ENCODE measurements around the gene ADD1.

DNA sequence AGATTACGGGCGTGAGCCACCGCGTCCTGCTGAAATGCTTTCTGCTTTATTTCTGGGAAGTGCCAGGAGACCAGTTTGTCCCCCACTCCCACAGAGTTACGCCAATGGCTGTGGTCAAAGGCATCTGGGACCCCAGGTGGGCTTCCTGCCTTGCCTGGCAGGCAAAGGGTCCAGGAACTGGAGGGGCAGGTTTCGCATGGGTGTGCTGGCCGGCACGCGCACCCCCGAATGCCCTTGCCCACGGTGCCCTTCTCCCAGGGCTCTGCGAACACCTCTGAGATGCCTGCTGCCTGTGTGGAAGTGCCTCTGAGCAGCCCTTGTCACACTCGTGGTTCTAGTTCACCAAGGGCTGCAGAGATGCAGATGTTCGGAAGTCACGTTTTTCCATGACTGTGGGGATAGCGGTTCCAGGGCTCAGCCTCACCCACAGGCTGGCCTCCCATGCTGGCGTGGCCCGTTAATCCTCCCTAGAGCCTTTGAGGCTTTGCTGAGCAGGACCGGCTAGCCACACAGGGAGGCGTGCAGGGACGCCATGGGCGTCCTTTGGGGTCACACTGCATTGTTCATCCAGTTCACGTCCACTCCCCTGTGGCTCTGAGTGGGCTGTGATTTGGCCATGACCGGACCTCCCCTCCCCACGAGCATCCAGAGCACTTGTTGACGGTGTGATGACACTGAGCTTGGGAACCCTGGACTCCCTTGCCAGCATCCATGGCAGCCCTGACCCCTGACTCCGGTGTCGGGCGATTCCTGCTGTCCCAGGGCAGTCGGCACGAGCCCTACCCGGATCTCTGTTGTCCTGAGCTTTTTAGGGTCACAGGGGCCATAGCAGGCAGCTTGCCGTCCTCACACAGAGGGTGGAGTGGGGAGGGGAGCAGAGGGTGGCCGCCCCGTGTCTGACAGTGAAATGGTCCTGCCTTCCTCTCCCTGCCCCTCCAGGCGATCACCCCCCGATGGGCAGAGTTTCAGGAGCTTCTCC is 12.7 kb upstream of the ADD1 start:
- TF ChIP-seq, protein P1, sequence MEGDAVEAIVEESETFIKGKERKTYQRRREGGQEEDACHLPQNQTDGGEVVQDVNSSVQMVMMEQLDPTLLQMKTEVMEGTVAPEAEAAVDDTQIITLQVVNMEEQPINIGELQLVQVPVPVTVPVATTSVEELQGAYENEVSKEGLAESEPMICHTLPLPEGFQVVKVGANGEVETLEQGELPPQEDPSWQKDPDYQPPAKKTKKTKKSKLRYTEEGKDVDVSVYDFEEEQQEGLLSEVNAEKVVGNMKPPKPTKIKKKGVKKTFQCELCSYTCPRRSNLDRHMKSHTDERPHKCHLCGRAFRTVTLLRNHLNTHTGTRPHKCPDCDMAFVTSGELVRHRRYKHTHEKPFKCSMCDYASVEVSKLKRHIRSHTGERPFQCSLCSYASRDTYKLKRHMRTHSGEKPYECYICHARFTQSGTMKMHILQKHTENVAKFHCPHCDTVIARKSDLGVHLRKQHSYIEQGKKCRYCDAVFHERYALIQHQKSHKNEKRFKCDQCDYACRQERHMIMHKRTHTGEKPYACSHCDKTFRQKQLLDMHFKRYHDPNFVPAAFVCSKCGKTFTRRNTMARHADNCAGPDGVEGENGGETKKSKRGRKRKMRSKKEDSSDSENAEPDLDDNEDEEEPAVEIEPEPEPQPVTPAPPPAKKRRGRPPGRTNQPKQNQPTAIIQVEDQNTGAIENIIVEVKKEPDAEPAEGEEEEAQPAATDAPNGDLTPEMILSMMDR (optimal IDR thresholded peaks at IDR 0.05 in 1 of 3, IDR thresholded peaks at IDR 0.05 in 1 of 3, conservative IDR thresholded peaks at IDR 0.05 in 1 of 3; ENCODE audit: extremely low read depth in 1 of 3, insufficient read depth in 2 of 3, low read length in 3 of 3) = no peak
- no peak for TF ChIP-seq EZH2 (IDR thresholded peaks at IDR 0.05; ENCODE audit: low read length)
